Mammary epithelial cell (primary cell): ENCODE results near the gene TBATA.

Source experiments
- EZH2 ChIP-seq: IDR thresholded peaks from 2 replicates; pipeline ENCODE4 v1.6.1; 2012; ENCODE audit warnings: low read length, inconsistent platforms, borderline replicate concordance
- TF ChIP-seq, protein P1 (sequence below), 2 donors: IDR thresholded peaks in 1 of 2; conservative IDR thresholded peaks in 1 of 2; 2 replicates each; pipeline ENCODE4 v1.5.1; 2011 to 2012; ENCODE audit warnings: inconsistent platforms in 2 of 2, low read length in 2 of 2, mild to moderate bottlenecking in 2 of 2, control low read depth in 1 of 2, low read depth in 1 of 2; ENCODE audit not compliant: insufficient read depth in 1 of 2; ENCODE audit errors: extremely low read depth in 1 of 2

DNA sequence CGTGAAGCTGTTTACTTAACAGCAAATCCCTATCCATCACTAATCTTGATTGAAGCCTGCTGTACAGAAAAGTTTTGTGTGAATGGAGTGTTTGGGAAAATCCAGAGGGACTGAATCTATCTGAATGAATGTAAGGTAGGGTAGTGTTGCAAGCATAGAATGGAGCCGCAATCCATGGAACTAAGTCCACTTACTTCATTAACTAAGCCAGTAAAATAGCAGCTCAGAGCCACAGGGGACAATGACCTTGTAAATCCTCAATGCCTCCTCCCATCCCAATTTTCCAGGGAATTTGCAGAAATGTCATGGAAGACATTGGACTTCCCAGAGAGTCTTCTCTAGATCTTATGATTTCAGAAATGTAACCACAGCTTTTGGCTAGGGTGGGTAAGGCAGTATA is 15.2 kb downstream of the TBATA start:
- TF ChIP-seq, protein P1, sequence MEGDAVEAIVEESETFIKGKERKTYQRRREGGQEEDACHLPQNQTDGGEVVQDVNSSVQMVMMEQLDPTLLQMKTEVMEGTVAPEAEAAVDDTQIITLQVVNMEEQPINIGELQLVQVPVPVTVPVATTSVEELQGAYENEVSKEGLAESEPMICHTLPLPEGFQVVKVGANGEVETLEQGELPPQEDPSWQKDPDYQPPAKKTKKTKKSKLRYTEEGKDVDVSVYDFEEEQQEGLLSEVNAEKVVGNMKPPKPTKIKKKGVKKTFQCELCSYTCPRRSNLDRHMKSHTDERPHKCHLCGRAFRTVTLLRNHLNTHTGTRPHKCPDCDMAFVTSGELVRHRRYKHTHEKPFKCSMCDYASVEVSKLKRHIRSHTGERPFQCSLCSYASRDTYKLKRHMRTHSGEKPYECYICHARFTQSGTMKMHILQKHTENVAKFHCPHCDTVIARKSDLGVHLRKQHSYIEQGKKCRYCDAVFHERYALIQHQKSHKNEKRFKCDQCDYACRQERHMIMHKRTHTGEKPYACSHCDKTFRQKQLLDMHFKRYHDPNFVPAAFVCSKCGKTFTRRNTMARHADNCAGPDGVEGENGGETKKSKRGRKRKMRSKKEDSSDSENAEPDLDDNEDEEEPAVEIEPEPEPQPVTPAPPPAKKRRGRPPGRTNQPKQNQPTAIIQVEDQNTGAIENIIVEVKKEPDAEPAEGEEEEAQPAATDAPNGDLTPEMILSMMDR (conservative IDR thresholded peaks at IDR 0.05 in 1 of 2, IDR thresholded peaks at IDR 0.05 in 1 of 2; ENCODE audit: extremely low read depth in 1 of 2, insufficient read depth in 1 of 2, low read depth in 1 of 2, low read length in 2 of 2): no peak
- TF ChIP-seq EZH2: no peak
